GM23338 (cell line): ENCODE results near the gene THADA. TPM values are rescaled to one million over a fixed set of nuclear protein-coding genes. Genes with fewer than 3 reads are reported as not detected.
A peak's percentile ranks its signal among the peaks of the same experiment; 100 is the strongest.

ENCODE experiments used
- ATAC-seq: fragments of 200-7000 bp; cut with Tn5 transposase; 3 replicates; pipeline ENCODE4 v1.9.1; 2020
- DNase-seq: peaks from one replicate; pipeline ENCODE4 v3.0.0-alpha.2; 2015; ENCODE audit warnings: low spot score
- H2AFZ ChIP-seq: fragments of 200-600 bp; sonication (generic); 2 replicates; pipeline ENCODE4 v1.8.0; 2016; ENCODE audit warnings: antibody characterized with exemption, mild to moderate bottlenecking, moderate library complexity
- H3F3A ChIP-seq: fragments of 200-600 bp; sonication (generic); replicated peaks from 2 replicates; pipeline ENCODE4 v1.8.0; 2017; ENCODE audit warnings: antibody characterized with exemption, mixed run types, low read depth
- H3K27ac ChIP-seq: fragments of 200-600 bp; sonication (generic); 2 replicates; pipeline ENCODE4 v1.6.1; 2016; ENCODE audit warnings: low read depth
- H3K27me3 ChIP-seq: fragments of 200-600 bp; sonication (generic); 2 replicates; pipeline ENCODE4 v1.8.0; 2016; ENCODE audit warnings: mild to moderate bottlenecking, mixed run types, moderate library complexity; ENCODE audit not compliant: insufficient read depth
- H3K36me3 ChIP-seq: fragments of 200-600 bp; sonication (generic); 2 replicates; pipeline ENCODE4 v1.8.0; 2016; ENCODE audit warnings: mild to moderate bottlenecking; ENCODE audit not compliant: insufficient read depth
- H3K4me1 ChIP-seq: fragments of 200-600 bp; sonication (generic); 2 replicates; pipeline ENCODE4 v1.8.0; 2016; ENCODE audit warnings: mild to moderate bottlenecking, moderate library complexity; ENCODE audit not compliant: insufficient read depth
- H3K4me2 ChIP-seq: fragments of 200-600 bp; sonication (generic); 2 replicates; pipeline ENCODE4 v1.7.1; 2017; ENCODE audit warnings: mixed run types
- H3K4me3 ChIP-seq: fragments of 200-600 bp; sonication (generic); 2 replicates; pipeline ENCODE4 v1.6.1; 2016; ENCODE audit warnings: mixed run types
- H3K79me2 ChIP-seq: fragments of 200-600 bp; sonication (generic); replicated peaks from 2 replicates; pipeline ENCODE4 v1.8.0; 2017; ENCODE audit warnings: mild to moderate bottlenecking; ENCODE audit not compliant: insufficient read depth
- H3K9me2 ChIP-seq: fragments of 200-600 bp; sonication (generic); 2 replicates; pipeline ENCODE4 v1.8.0; 2017; ENCODE audit not compliant: insufficient read depth
- H4K20me1 ChIP-seq: fragments of 200-600 bp; sonication (generic); replicated peaks from 2 replicates; pipeline ENCODE4 v1.8.0; 2017; ENCODE audit warnings: mild to moderate bottlenecking; ENCODE audit not compliant: insufficient read depth
- H3K27ac Mint-ChIP-seq: 2 replicates; pipeline ENCODE4 v1.8.0; 2020; ENCODE audit warnings: inconsistent platforms, mild to moderate bottlenecking, moderate library complexity, mixed read lengths
- H3K27me3 Mint-ChIP-seq: 3 replicates; pipeline ENCODE4 v1.8.0; 2022; ENCODE audit warnings: low read depth, mild to moderate bottlenecking, moderate library complexity, mixed read lengths, inconsistent platforms; ENCODE audit not compliant: insufficient read depth, poor library complexity
- H3K36me3 Mint-ChIP-seq: 3 replicates; pipeline ENCODE4 v1.8.0; 2021; ENCODE audit warnings: low read depth, mild to moderate bottlenecking, inconsistent platforms, moderate library complexity, mixed read lengths
- H3K4me1 Mint-ChIP-seq: 3 replicates; pipeline ENCODE4 v1.8.0; 2020; ENCODE audit warnings: mild to moderate bottlenecking, inconsistent platforms, mixed read lengths
- H3K4me3 Mint-ChIP-seq: 3 replicates; pipeline ENCODE4 v1.8.0; 2021; ENCODE audit warnings: moderate library complexity, mild to moderate bottlenecking, inconsistent platforms, mixed read lengths
- H3K9me3 Mint-ChIP-seq: 3 replicates; pipeline ENCODE4 v1.8.0; 2020; ENCODE audit warnings: moderate library complexity, mild to moderate bottlenecking, inconsistent platforms, mixed read lengths
- CTCF ChIP-seq, 2 experiments: fragments of 200-600 bp in 1 of 2; sonication (generic) in 1 of 2; conservative IDR thresholded peaks; 2 replicates each; pipeline versions ENCODE4 v1.5.1 to v1.6.1; 2016 to 2017; ENCODE audit warnings: antibody characterized with exemption in 2 of 2, low read depth in 2 of 2, mild to moderate bottlenecking in 2 of 2, moderate library complexity in 1 of 2
- ETS1 ChIP-seq: IDR thresholded peaks from 2 replicates; pipeline ENCODE4 v1.6.1; 2016; ENCODE audit warnings: antibody characterized with exemption
- EZH2 ChIP-seq: fragments of 200-600 bp; sonication (generic); IDR thresholded peaks from one replicate; pipeline ENCODE4 v1.8.0; 2017; ENCODE audit warnings: antibody characterized with exemption, mild to moderate bottlenecking, low read depth; ENCODE audit not compliant: unreplicated experiment
- EZH2phosphoT487 ChIP-seq: fragments of 200-600 bp; sonication (generic); IDR thresholded peaks from one replicate; pipeline ENCODE4 v1.8.1; 2018; ENCODE audit warnings: antibody characterized with exemption; ENCODE audit not compliant: unreplicated experiment
- JUNB ChIP-seq: IDR thresholded peaks from one replicate; pipeline ENCODE4 v1.6.1; 2016; ENCODE audit warnings: antibody characterized with exemption; ENCODE audit not compliant: unreplicated experiment
- POLR2AphosphoS5 ChIP-seq: IDR thresholded peaks from 2 replicates; pipeline ENCODE4 v1.6.1; 2016; ENCODE audit warnings: antibody characterized with exemption, low read depth
- STAT1 ChIP-seq: IDR thresholded peaks from one replicate; pipeline ENCODE4 v1.6.1; 2016; ENCODE audit warnings: antibody characterized with exemption; ENCODE audit not compliant: unreplicated experiment
- ZNF331 ChIP-seq: fragments of 250-450 bp; sonication (Bioruptor Pico); IDR thresholded peaks from 2 replicates; pipeline ENCODE4 v1.5.0; 2020; ENCODE audit warnings: low read depth, mild to moderate bottlenecking, moderate library complexity
- ZNF462 ChIP-seq: fragments of 250-450 bp; sonication (Bioruptor Pico); IDR thresholded peaks from 2 replicates; pipeline ENCODE4 v1.5.0; 2020; ENCODE audit warnings: mild to moderate bottlenecking, moderate library complexity
- polyA plus RNA-seq: library from polyadenylated mRNA; unstranded; fragments of >200 nt; fragmentation: Nextera tagmentation; extraction: Ambion mirVana; gene quantifications from 2 replicates; pipeline ENCODE4 v1.2.1, GENCODE V29; 2016
- total RNA-seq: library from RNA; depleted of rRNA; stranded (reverse); fragments of >200 nt; shearing (Covaris generic); gene quantifications from 2 replicates; pipeline ENCODE4 v1.2.3, GENCODE V29; 2014

Gene THADA
- total and polyA plus RNA-seq, 2 experiments from 2014 or later, result 17.0 to 30.7 TPM

- H2AFZ ChIP-seq, result no peak overlapping the region
- no peak for TF ChIP-seq EZH2phosphoT487
- no peaks in the 10 kb centered on the region for H3K79me2 ChIP-seq
- Mint-ChIP-seq H3K4me1 (peaks cover 17% of the 10 kb centered on the region), H3K27me3 (no peaks in the 10 kb centered on the region), H3K36me3 (no peaks in the 10 kb centered on the region), H3K27ac (no peak overlapping the region), H3K9me3 (no peaks in the 10 kb centered on the region), H3K4me3 (no peak overlapping the region)
- H4K20me1 ChIP-seq, result no peaks in the 10 kb centered on the region
- H3K4me3 ChIP-seq, result no peak overlapping the region
- no peak overlapping the region for H3K27ac ChIP-seq
- H3K4me2 ChIP-seq, result no peak overlapping the region
- peaks cover 5% of the 10 kb centered on the region; the same call in 1 of the 2 replicates for H3K4me1 ChIP-seq
- DNase-seq (no peak), ATAC-seq (no peak)
- peaks cover 5% of the 10 kb centered on the region; the same call in 1 of the 2 replicates for H3K9me2 ChIP-seq
- no peaks in the 10 kb centered on the region for H3K27me3 ChIP-seq
- no peaks in the 10 kb centered on the region for H3K36me3 ChIP-seq
- no peaks in the 10 kb centered on the region for H3F3A ChIP-seq
Measured at GRCh38 chr2:43469713-43470112, 126.1 kb downstream of the THADA start.

- H3K4me1 Mint-ChIP-seq, result peaks cover 20% of the 10 kb centered on the region
- no peak for TF ChIP-seq ETS1
- TF ChIP-seq EZH2, result no peak
- no peak for TF ChIP-seq ZNF331
- no peak for TF ChIP-seq CTCF (conservative IDR thresholded peaks at IDR 0.05; ENCODE audit: low read depth in 2 of 2)
- no peak for TF ChIP-seq POLR2AphosphoS5
- no peak for TF ChIP-seq JUNB
- no peak for TF ChIP-seq STAT1
- no peak for TF ChIP-seq ZNF462
Measured at GRCh38 chr2:43469094-43469493, 126.7 kb downstream of the THADA start.

More at GRCh38 chr2:43469094-43469493, 126.7 kb downstream of the THADA start:
- H3K27ac Mint-ChIP-seq, result peak overlapping the region; percentile 39; the same call in 1 of the 2 replicates
- no peak overlapping the region for H2AFZ ChIP-seq
- peaks cover 5% of the 10 kb centered on the region; the same call in 1 of the 2 replicates for H3K4me1 ChIP-seq
- no peaks in the 10 kb centered on the region for H3K27me3 ChIP-seq
- DNase-seq, result peak; percentile 18
- no peaks in the 10 kb centered on the region for H4K20me1 ChIP-seq
- H3K4me3 Mint-ChIP-seq, result no peak overlapping the region
- no peaks in the 10 kb centered on the region for H3K36me3 Mint-ChIP-seq
- no peak overlapping the region for H3K4me3 ChIP-seq
- H3K79me2 ChIP-seq, result no peaks in the 10 kb centered on the region
- no peaks in the 10 kb centered on the region for H3K27me3 Mint-ChIP-seq
- H3K4me2 ChIP-seq, result no peak overlapping the region
- no peaks in the 10 kb centered on the region for H3K9me3 Mint-ChIP-seq
- ATAC-seq, result peak; percentile 49; the same call in 2 of the 3 replicates
- H3K36me3 ChIP-seq, result no peaks in the 10 kb centered on the region
- H3F3A ChIP-seq, result no peaks in the 10 kb centered on the region
- no peak overlapping the region for H3K27ac ChIP-seq
- peaks cover 5% of the 10 kb centered on the region; the same call in 1 of the 2 replicates for H3K9me2 ChIP-seq
